K562 (cell line): ENCODE results near the gene COPG2. TPM values are rescaled to one million over a fixed set of nuclear protein-coding genes. Genes with fewer than 3 reads are reported as not detected.

Experiments
- ATAC-seq: fragments of 200-7000 bp; cut with Tn5 transposase; 3 replicates; pipeline ENCODE4 v1.9.1; 2020; ENCODE audit warnings: moderate library complexity
- BruUV-seq: library from RNA; stranded (reverse); fragments of 400-500 nt; replicated peaks from 2 replicates; lab custom pipeline; 2021; lab: Mats Ljungman, UMichigan
- CTCF ChIA-PET: fragments of 300-600 bp; formaldehyde crosslinking; extraction: SDS; loops from one replicate; lab custom pipeline; 2021; ENCODE audit warnings: low intra/inter-chr PET ratio; lab: Yijun Ruan, JAX
- POLR2A ChIA-PET: fragments of 300-600, 350-650 bp; sonication (Branson Sonifier 250); formaldehyde crosslinking; extraction: SDS; loops from one replicate; lab custom pipeline; 2021; ENCODE audit warnings: antibody characterized with exemption, inconsistent platforms; lab: Yijun Ruan, JAX
- DNase-seq, 4 experiments: peaks; one replicate each; pipeline versions ENCODE4 v3.0.0 to v3.0.0-alpha.2; 2011 to 2018; ENCODE audit warnings: low spot score in 3 of 4, mixed read lengths in 3 of 4; ENCODE audit errors: extremely low read depth in 1 of 4
- FAIRE-seq: peaks from 2 replicates; lab custom pipeline; 2011; peaks lifted over from hg19 to GRCh38; lab: Jason Lieb, UNC
- H2AFZ ChIP-seq: 2 replicates; pipeline ENCODE4 v1.6.0; 2011; ENCODE audit warnings: low read depth, low read length, control low read depth, inconsistent platforms
- H3K27ac ChIP-seq: fragments of 200-600 bp; 3 replicates; pipeline ENCODE4 v1.8.0; 2011; ENCODE audit warnings: low read depth, mild to moderate bottlenecking, control low read depth, inconsistent platforms, low read length, moderate library complexity, mixed read lengths; ENCODE audit errors: extremely low read depth
- H3K27me3 ChIP-seq, 2 experiments: fragments of 300-600 bp in 1 of 2; 2 replicates in 1 of 2; 3 replicates in 1 of 2; pipeline versions ENCODE4 v1.6.0 to v1.8.0; 2011; ENCODE audit warnings: inconsistent platforms in 2 of 2, low read length in 2 of 2, mild to moderate bottlenecking in 1 of 2, mixed read lengths in 1 of 2, moderate library complexity in 1 of 2; ENCODE audit not compliant: control insufficient read depth in 2 of 2, insufficient read depth in 2 of 2
- H3K36me3 ChIP-seq: fragments of 300-600 bp; 3 replicates; pipeline ENCODE4 v1.8.0; 2011; ENCODE audit warnings: mild to moderate bottlenecking, low read length, inconsistent platforms; ENCODE audit not compliant: control insufficient read depth, insufficient read depth
- H3K4me1 ChIP-seq, 2 experiments: fragments of 200-600 bp in 1 of 2; replicated peaks in 1 of 2; 2 replicates in 1 of 2; 3 replicates in 1 of 2; pipeline versions ENCODE4 v1.5.1 to v1.8.0; 2011; ENCODE audit warnings: inconsistent platforms in 2 of 2, low read length in 2 of 2, mild to moderate bottlenecking in 1 of 2, mixed read lengths in 1 of 2, moderate library complexity in 1 of 2; ENCODE audit not compliant: control insufficient read depth in 2 of 2, insufficient read depth in 2 of 2
- H3K4me2 ChIP-seq: 2 replicates; pipeline ENCODE4 v1.6.1; 2011; ENCODE audit warnings: low read length, control low read depth, inconsistent platforms, mixed read lengths; ENCODE audit not compliant: insufficient read depth
- H3K4me3 ChIP-seq: fragments of 200-600 bp; sonication (generic), shearing (Covaris generic); 2 replicates; pipeline ENCODE4 v1.5.1; 2016; ENCODE audit warnings: control low read depth, inconsistent platforms
- H3K79me2 ChIP-seq: fragments of 200-600 bp; 3 replicates; pipeline ENCODE4 v1.8.0; 2011; ENCODE audit warnings: low read length, inconsistent platforms; ENCODE audit not compliant: control insufficient read depth, insufficient read depth
- H3K9ac ChIP-seq, 2 experiments: 2 replicates each; pipeline versions ENCODE4 v1.6.0 to v1.6.1; 2011; ENCODE audit warnings: low read depth in 2 of 2, low read length in 2 of 2, control low read depth in 1 of 2, inconsistent platforms in 1 of 2, mild to moderate bottlenecking in 1 of 2, mixed read lengths in 1 of 2; ENCODE audit not compliant: insufficient read depth in 1 of 2
- H3K9me1 ChIP-seq: one replicate; pipeline ENCODE4 v1.6.0; 2011; ENCODE audit warnings: inconsistent platforms, mild to moderate bottlenecking, low read length, moderate library complexity; ENCODE audit not compliant: control insufficient read depth, insufficient read depth
- H3K9me3 ChIP-seq: replicated peaks from 2 replicates; pipeline ENCODE4 v1.5.1; 2011; ENCODE audit warnings: low read depth, low read length, inconsistent platforms; ENCODE audit not compliant: control insufficient read depth, insufficient read depth
- H4K20me1 ChIP-seq: replicated peaks from 2 replicates; pipeline ENCODE4 v1.6.1; 2011; ENCODE audit warnings: low read length, inconsistent platforms, mixed read lengths; ENCODE audit not compliant: control insufficient read depth, insufficient read depth
- ARID3B ChIP-seq: fragments of 250-450 bp; sonication (Bioruptor Pico); IDR thresholded peaks from 2 replicates; pipeline ENCODE4 v1.4.0; 2020; ENCODE audit warnings: borderline replicate concordance
- ATF7 ChIP-seq: fragments of 450-650 bp; IDR thresholded peaks from 2 replicates; pipeline ENCODE4 v1.7.1; 2014; ENCODE audit warnings: mild to moderate bottlenecking, moderate library complexity
- CBX1 ChIP-seq: sonication (generic); IDR thresholded peaks from 2 replicates; pipeline ENCODE4 v1.6.1; 2016; ENCODE audit warnings: antibody characterized with exemption, low read depth, mild to moderate bottlenecking
- CTBP1 ChIP-seq: fragments of 450-650 bp; IDR thresholded peaks from 2 replicates; pipeline ENCODE4 v1.6.1; 2016; ENCODE audit warnings: borderline replicate concordance
- E2F4 ChIP-seq: sonication (generic); formaldehyde crosslinking; IDR thresholded peaks from 2 replicates; pipeline ENCODE4 v1.8.0; 2022; ENCODE audit warnings: mild to moderate bottlenecking, low read depth, missing genetic modification reagents
- ESRRA ChIP-seq: fragments of 450-650 bp; IDR thresholded peaks from 2 replicates; pipeline ENCODE4 v1.6.1; 2014; ENCODE audit warnings: low read depth, mild to moderate bottlenecking, moderate library complexity, borderline replicate concordance
- FOSL1 ChIP-seq: fragments of 200-800 bp; sonication (Bioruptor generic); conservative IDR thresholded peaks from 2 replicates; pipeline ENCODE4 v1.6.1; 2016; ENCODE audit warnings: missing genetic modification characterization, missing compliant biosample characterization
- GATAD2B ChIP-seq: fragments of 450-650 bp; IDR thresholded peaks from 2 replicates; pipeline ENCODE4 v1.6.1; 2017; ENCODE audit warnings: mild to moderate bottlenecking, borderline replicate concordance
- MTA1 ChIP-seq: fragments of 450-650 bp; IDR thresholded peaks from 2 replicates; pipeline ENCODE4 v1.6.1; 2017; ENCODE audit warnings: borderline replicate concordance
- PBX2 ChIP-seq, 2 experiments: IDR thresholded peaks in 1 of 2; conservative IDR thresholded peaks in 1 of 2; 2 replicates each; pipeline ENCODE4 v1.6.1; 2016; ENCODE audit warnings: low read depth in 2 of 2, mild to moderate bottlenecking in 1 of 2, missing compliant biosample characterization in 1 of 2, missing genetic modification characterization in 1 of 2, moderate library complexity in 1 of 2
- RCOR1 ChIP-seq, 2 experiments: IDR thresholded peaks; 2 replicates each; pipeline ENCODE4 v1.6.1; 2012; ENCODE audit warnings: low read depth in 2 of 2, low read length in 2 of 2, borderline replicate concordance in 1 of 2, improper control_type of control experiment in 1 of 2
- TEAD1 ChIP-seq, 2 experiments: fragments of 450-650 bp in 1 of 2; sonication (generic) in 1 of 2; formaldehyde crosslinking; IDR thresholded peaks; 2 replicates each; pipeline versions ENCODE4 v1.4.0 to v1.8.0; 2020 to 2022; ENCODE audit warnings: mild to moderate bottlenecking in 2 of 2, missing genetic modification reagents in 1 of 2
- TEAD2 ChIP-seq: fragments of 450-650 bp; IDR thresholded peaks from 2 replicates; pipeline ENCODE4 v1.6.1; 2016; ENCODE audit warnings: missing genetic modification characterization, control low read depth, missing compliant biosample characterization
- ZBED1 ChIP-seq: IDR thresholded peaks from 2 replicates; pipeline ENCODE4 v1.6.1; 2014
- ZNF41 ChIP-seq: fragments of 250-450 bp; sonication (Bioruptor Pico); conservative IDR thresholded peaks from 2 replicates; pipeline ENCODE4 v1.4.0; 2020; ENCODE audit warnings: mild to moderate bottlenecking
- WGBS: fragments of 100-300 bp; shearing (Covaris generic); methylation state at CpG from one replicate; pipeline ENCODE4 v1.1.6; 2016; ENCODE audit warnings: low coverage, mixed read lengths; ENCODE audit not compliant: insufficient coverage; ENCODE audit errors: missing lambda C conversion rate; 5-methylcytosine and 5-hydroxymethylcytosine counted together
- in situ Hi-C: fragments of 300-500 bp; cut with MboI; formaldehyde crosslinking; loops from 4 replicates; pipeline ENCODE4 v1.15.0; 2018; ENCODE audit warnings: inconsistent platforms, mixed read lengths
- intact Hi-C: fragments of 100-400 bp; cut with micrococcal nuclease; formaldehyde crosslinking; loops from 2 replicates; pipeline ENCODE4 v1.14.2; 2022
- polyA plus RNA-seq, 8 experiments: library from polyadenylated mRNA; depleted of rRNA in 4 of 8; stranded (reverse) in 5 of 8; unstranded in 3 of 8; fragments of >200 nt; fragmentation: Nextera tagmentation in 2 of 8; fragmentation: Illumina TruSeq in 1 of 8; extraction: Ambion mirVana in 2 of 8; extraction: Trizol in 1 of 8; gene quantifications; 2 replicates each; pipeline versions ENCODE4 v1.2.1 to v1.2.3, GENCODE V29; 2011 to 2014; ENCODE audit warnings: inconsistent platforms in 1 of 8, missing spikeins in 1 of 8
- total RNA-seq, 7 experiments: library from RNA; depleted of rRNA in 6 of 7; stranded (reverse); fragments of >200 nt in 6 of 7; fragmentation: Illumina TruSeq in 2 of 7; extraction: Trizol in 2 of 7; gene quantifications; 2 replicates each; pipeline versions ENCODE4 v1.2.1 to v1.2.3, GENCODE V29; 2011 to 2021; ENCODE audit warnings: low replicate concordance in 1 of 7

The COPG2 gene
- total and polyA plus RNA-seq, 9 of the 15 experiments (the other 6 are each of a cell fraction or from before 2014, with no cell fraction given), result 6.6 to 104 (median 32.5) TPM

GRCh38 chr7:130489140-130489983 is 179.2 kb downstream of the COPG2 start:
- BruUV-seq, result no TSS peak
- no peaks in the 10 kb centered on the region for H3K36me3 ChIP-seq
- peaks cover 8% of the 10 kb centered on the region for H3K9me3 ChIP-seq
- H3K4me3 ChIP-seq, result no peak overlapping the region
- no peak overlapping the region for H3K4me2 ChIP-seq
- WGBS, result 5% methylated on average over 10 of the region's 10 CpGs
- ChIA-PET POLR2A (no interaction called here), CTCF (no interaction called here)
- no peaks in the 10 kb centered on the region for H3K9me1 ChIP-seq
- H2AFZ ChIP-seq, result no peak overlapping the region
- peak; percentile 13; the same call in 1 of the 3 replicates for ATAC-seq
- no peak for FAIRE-seq
- peaks cover 0 to 19% of the 10 kb centered on the region in 2 experiments; a peak in 4 of 5 replicates for H3K4me1 ChIP-seq
- H3K27me3 ChIP-seq, result peaks cover 9 to 42% of the 10 kb centered on the region in 2 experiments; a peak in 4 of 5 replicates
- no peaks in the 10 kb centered on the region for H4K20me1 ChIP-seq
- intact Hi-C loops, result loop anchor here (5.0 to 10.0 kb wide), 4 partner anchors 205 to 417 kb away; partner anchors contain the start of gene KLHDC10
- no peaks in the 10 kb centered on the region for H3K79me2 ChIP-seq
- in situ Hi-C loops, result no loop called here
- H3K9ac ChIP-seq, result no peak overlapping the region
- no peak overlapping the region for H3K27ac ChIP-seq
- DNase-seq, result no peak
- TF ChIP-seq TEAD2 (tag), result peak; percentile 62; the same call in 1 of the 2 replicates
- peak; percentile 57; the same call in 1 of the 2 replicates for TF ChIP-seq CTBP1
- TF ChIP-seq FOSL1, result no peak
- TF ChIP-seq ESRRA, result no peak
- TF ChIP-seq CBX1, result no peak
- no peak for TF ChIP-seq ATF7
- TF ChIP-seq TEAD1 (CRISPR knock-in tag; IDR thresholded peaks at IDR 0.05), result peak in 1 of 2 experiments; percentile 96; a peak in 2 of 4 replicates
- TF ChIP-seq ZNF41 (CRISPR knock-in tag), result peak; percentile 69; the same call in 1 of the 2 replicates
- TF ChIP-seq RCOR1 (IDR thresholded peaks at IDR 0.05; ENCODE audit: borderline replicate concordance in 1 of 2, low read depth in 2 of 2, low read length in 2 of 2), result peak in 1 of 2 experiments; percentile 52; a peak in 1 of 4 replicates
- no peak for TF ChIP-seq PBX2 (CRISPR knock-in tag; IDR thresholded peaks at IDR 0.05; ENCODE audit: low read depth)
- no peak for TF ChIP-seq PBX2 (tag; conservative IDR thresholded peaks at IDR 0.05; ENCODE audit: low read depth)
- no peak for TF ChIP-seq GATAD2B
- TF ChIP-seq ARID3B (CRISPR knock-in tag), result no peak
- peak; percentile 41; the same call in 1 of the 2 replicates for TF ChIP-seq MTA1
- TF ChIP-seq E2F4 (CRISPR knock-in tag), result no peak
- TF ChIP-seq ZBED1, result no peak
